ENCODE measurements around the gene B3GNT4.

Gene B3GNT4

GRCh38 chr12:122228092-122228491, 24.6 kb downstream of the B3GNT4 start:
- DNase-seq (ENCODE audit: low read depth) = no peak
- in situ Hi-C loops (cut with HindIII; ENCODE audit: low sequenced_read_pairs) = no loop called here
- no peak overlapping the region for H3K4me3 ChIP-seq (ENCODE audit: low read depth, low read length)
- TF ChIP-seq CTCF (IDR thresholded peaks at IDR 0.05; ENCODE audit: low read depth, low read length, missing control alignments) = no peak

- in situ Hi-C loops (cut with HindIII; ENCODE audit: low sequenced_read_pairs) = no loop called here
- H3K4me3 ChIP-seq (ENCODE audit: low read depth, low read length) = no peak overlapping the region
- TF ChIP-seq CTCF (IDR thresholded peaks at IDR 0.05; ENCODE audit: low read depth, low read length, missing control alignments) = no peak
- DNase-seq (ENCODE audit: low read depth) = no peak
Measured at GRCh38 chr12:122230798-122231197, 27.3 kb downstream of the B3GNT4 start.

- DNase-seq (ENCODE audit: low read depth) = no peak
- no peak for TF ChIP-seq CTCF (IDR thresholded peaks at IDR 0.05; ENCODE audit: low read depth, low read length, missing control alignments)
- in situ Hi-C loops (cut with HindIII; ENCODE audit: low sequenced_read_pairs) = no loop called here
Measured at GRCh38 chr12:122232691-122233090, 29.2 kb downstream of the B3GNT4 start.

GRCh38 chr12:122235741-122236140, 32.2 kb downstream of the B3GNT4 start:
- in situ Hi-C loops (cut with HindIII; ENCODE audit: low sequenced_read_pairs) = no loop called here
- H3K4me3 ChIP-seq (ENCODE audit: low read depth, low read length) = no peak overlapping the region
- DNase-seq (ENCODE audit: low read depth) = no peak
- no peak for TF ChIP-seq CTCF (IDR thresholded peaks at IDR 0.05; ENCODE audit: low read depth, low read length, missing control alignments)

More at GRCh38 chr12:122232691-122233090, 29.2 kb downstream of the B3GNT4 start:
- no peak overlapping the region for H3K4me3 ChIP-seq (ENCODE audit: low read depth, low read length)

- H3K4me3 ChIP-seq (ENCODE audit: low read depth, low read length) = no peak overlapping the region
- no peak for TF ChIP-seq CTCF (IDR thresholded peaks at IDR 0.05; ENCODE audit: low read depth, low read length, missing control alignments)
- in situ Hi-C loops (cut with HindIII; ENCODE audit: low sequenced_read_pairs) = no loop called here
- DNase-seq (ENCODE audit: low read depth) = no peak
Measured at GRCh38 chr12:122238861-122239260, 35.4 kb downstream of the B3GNT4 start.

GRCh38 chr12:122243965-122244364, 40.5 kb downstream of the B3GNT4 start:
- no peak overlapping the region for H3K4me3 ChIP-seq (ENCODE audit: low read depth, low read length)
- in situ Hi-C loops (cut with HindIII; ENCODE audit: low sequenced_read_pairs) = no loop called here
- no peak for TF ChIP-seq CTCF (IDR thresholded peaks at IDR 0.05; ENCODE audit: low read depth, low read length, missing control alignments)
- no peak for DNase-seq (ENCODE audit: low read depth)

All from astrocyte of the cerebellum (primary cell).